DMS79 (cell line): ENCODE measurements around the gene IFT74.

Source experiments
- DNase-seq: peaks from one replicate; lab custom pipeline; 2025; lab: John Stamatoyannopoulos, UW

The IFT74 gene

GRCh38 chr9:26955921-26956859 is at the start of gene IFT74:
TSS of gene IFT74 (plus strand) at chr9:26956412. CDS start at chr9:26961968, 5,556 bp downstream.
- DNase-seq, result peak; percentile 94

DNA sequence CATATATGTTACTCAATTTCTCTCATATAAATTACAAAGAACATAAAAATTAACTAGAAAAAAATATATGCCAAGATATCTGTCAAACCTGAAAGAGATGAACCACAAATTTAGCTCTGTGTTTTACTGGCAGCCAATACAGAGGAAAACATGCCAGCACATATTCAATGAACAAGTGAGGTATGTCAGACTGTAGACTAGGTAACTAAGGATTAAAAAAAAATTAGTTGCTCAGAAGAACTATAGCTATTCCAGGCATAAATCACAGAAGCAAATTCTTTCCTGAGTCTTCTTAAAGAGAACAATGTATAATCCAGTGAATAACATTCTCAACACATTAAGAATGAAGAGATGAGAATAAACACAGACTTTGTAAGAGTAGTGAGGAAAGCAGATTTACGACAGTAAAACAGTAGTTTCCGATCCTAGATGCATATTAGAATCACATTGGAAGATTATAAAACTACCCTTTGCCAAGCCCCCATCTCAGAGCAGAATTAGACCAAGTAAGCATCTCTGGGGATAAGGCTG is 43.0 kb upstream of the IFT74 start:
- no peak for DNase-seq

DNA sequence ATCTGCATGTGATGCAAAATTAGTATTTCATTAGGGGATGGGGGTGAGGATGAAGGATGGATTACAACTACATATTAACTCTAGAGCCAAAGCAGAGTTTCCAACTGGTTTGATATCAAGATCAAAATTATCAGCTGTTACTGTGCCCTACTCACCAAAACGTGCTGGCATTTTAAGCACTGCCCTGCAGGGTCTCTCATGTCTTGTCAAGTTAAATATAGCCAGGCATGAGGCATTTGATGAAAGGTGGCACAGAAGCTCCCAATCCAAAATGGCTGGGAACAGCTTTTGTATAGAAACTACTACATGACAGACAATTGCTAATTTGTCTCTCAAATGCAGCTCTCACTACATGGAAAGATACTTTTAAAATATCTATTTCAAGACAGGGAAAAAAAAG is 36.5 kb upstream of the IFT74 start:
- no peak for DNase-seq

- no peak for DNase-seq
These were observed 30.6 kb upstream of the IFT74 start for GRCh38 chr9:26925609-26926008.

DNA sequence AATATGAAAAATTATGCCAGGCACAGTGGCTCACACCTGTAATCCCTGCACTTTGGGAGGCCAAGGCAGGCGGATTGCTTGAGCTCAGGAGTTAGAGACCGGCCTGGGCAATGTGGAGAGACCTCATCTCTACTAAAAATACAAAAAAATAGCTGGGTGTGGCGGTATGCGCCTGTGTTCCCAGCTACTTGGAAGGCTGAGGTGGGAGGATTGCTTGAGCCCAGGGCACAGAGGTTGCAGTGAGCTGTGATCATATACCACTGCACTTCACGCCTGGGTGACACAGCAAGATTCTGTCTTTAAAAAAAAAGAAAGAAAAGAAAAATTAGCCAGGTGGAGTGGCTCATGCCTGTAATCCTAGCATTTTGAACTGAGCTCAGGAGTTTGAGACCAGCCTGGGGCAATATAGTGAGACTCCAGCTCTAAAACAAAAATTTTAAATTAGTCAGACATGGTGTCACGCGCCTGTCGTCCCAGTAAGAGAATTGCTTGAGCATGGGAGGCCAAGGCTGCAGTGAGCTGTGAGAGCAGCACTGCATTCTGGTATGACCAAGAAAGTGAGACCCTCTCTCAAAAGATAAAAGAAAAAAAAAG is 27.2 kb upstream of the IFT74 start:
- no peak for DNase-seq

- DNase-seq, result no peak
These were observed 20.4 kb upstream of the IFT74 start for GRCh38 chr9:26935847-26936246.

GRCh38 chr9:26937816-26938371 is 18.3 kb upstream of the IFT74 start:
- DNase-seq, result no peak

DNA sequence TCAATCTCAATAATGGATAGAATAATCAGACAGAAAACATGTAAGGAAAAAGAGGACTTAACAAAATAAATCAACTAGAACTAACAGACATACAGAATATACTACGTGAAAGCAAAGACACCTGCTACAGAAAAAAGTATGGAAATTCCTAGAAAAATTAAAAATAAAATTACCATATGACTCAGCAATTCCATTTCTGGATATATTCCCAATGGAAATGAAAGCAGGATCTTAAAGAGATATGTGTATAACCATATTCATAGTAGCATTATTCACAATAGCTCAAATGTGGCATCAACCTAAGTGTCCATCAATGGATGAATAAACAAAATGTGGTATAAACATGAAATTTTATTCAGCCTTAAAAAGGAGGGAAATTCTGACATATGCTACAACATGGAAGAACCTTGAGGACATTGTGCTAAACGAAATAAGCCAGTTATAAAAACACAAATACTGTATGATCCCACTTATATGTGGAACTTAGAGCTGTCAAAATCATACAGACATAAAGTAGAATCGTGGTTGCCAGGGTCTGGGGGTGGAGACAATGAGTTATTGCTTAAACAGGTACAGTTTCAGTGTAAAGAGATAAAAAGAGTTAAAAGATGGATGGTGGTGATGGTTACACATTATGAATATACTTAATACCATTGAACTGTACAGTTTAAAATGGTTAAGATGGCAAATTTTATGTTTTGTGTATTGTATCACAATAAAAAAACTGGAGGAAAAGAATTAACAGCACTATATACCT is 16.1 kb upstream of the IFT74 start:
- DNase-seq, result no peak

GRCh38 chr9:26940779-26941178 is 15.4 kb upstream of the IFT74 start:
- DNase-seq, result no peak

GRCh38 chr9:26945591-26945990 is 10.6 kb upstream of the IFT74 start:
- no peak for DNase-seq

- peak; percentile 90 for DNase-seq
These were observed 9.2 kb upstream of the IFT74 start, which contains the start of gene PLAA for GRCh38 chr9:26946753-26947727. TSS of gene PLAA (minus strand) at chr9:26947242. CDS start at chr9:26947045, 197 bp downstream.

- DNase-seq, result no peak
These were observed 8.5 kb upstream of the IFT74 start for GRCh38 chr9:26947736-26948135.

GRCh38 chr9:26949637-26950069 is 6.6 kb upstream of the IFT74 start:
- no peak for DNase-seq

GRCh38 chr9:26950521-26950920 is 5.7 kb upstream of the IFT74 start:
- DNase-seq, result no peak

DNA sequence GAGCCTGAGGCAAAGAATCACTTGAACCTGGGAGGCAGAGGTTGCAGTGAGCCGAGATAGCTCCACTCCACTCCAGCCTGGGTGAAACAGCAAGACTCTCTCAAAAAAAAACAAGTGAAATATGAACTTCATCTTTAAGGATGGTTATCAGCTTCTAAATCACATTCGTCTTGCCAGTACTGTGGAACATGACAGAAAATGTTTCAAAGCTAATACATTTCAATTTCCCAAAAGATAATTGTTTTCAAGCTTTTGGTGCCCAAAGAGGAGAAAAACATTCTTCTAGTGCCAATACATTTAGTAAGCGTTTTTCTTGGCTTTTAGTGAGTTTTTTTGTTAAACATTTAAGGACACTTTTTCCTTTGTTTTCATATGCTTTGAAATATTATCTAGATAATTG is 4.4 kb upstream of the IFT74 start:
- DNase-seq, result no peak

GRCh38 chr9:26954050-26954508 is 2.1 kb upstream of the IFT74 start:
- DNase-seq, result no peak

DNA sequence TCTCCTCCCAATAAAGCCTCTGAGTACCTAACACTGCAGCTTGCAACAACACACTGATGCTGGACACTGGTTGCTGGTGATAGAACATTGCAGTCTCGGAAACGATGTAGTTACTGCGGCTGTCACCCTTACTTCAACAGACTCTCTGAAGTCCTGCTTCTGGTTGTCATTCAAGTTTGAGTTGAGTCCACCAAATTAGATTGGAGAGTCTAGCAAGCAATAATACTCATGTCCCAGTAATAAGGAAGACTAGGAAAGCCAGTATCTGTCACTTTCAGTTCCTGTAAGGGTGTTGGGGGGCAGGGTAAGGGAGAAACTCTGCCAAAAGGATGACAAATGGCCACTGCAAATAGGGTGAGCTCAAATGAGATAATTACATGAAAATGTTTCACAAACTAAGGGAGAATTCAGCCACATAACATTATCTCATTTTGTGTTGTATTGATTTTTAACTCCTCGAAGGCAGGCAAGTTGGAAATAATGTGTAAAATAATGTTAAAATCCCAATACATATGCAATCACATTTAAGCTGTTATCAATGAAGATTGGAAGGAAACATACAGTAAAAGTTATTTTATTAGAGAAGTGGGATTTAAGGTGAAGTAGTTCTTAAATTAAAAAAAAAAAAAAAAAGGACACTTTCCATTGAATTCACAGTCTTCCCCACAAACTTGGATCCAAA is 849 bp upstream of the IFT74 start:
- DNase-seq, result no peak

DNA sequence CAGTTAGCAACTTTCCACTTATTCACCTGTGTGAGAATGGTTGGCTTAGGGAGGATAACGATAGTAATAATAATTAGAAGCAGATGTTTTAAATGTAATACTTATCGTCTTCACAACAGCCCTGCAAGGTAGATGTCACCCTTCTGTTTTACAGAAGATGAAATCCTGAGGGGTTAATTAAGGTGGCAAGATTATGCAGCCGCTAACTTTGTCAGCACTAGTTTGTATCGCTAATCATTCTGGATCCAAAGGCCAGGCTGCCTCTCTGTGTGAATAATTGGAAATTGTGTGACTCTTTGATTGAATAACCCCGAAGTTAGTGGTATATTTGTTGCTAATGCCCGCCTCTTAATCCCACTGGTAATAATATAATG is 635 bp downstream of the IFT74 start:
- DNase-seq, result no peak

- DNase-seq, result no peak
These were observed 15.5 kb downstream of the IFT74 start for GRCh38 chr9:26971721-26972120.

- no peak for DNase-seq
These were observed 17.8 kb downstream of the IFT74 start for GRCh38 chr9:26973989-26974388.
